ENCODE results near the gene MBD2.

DNA sequence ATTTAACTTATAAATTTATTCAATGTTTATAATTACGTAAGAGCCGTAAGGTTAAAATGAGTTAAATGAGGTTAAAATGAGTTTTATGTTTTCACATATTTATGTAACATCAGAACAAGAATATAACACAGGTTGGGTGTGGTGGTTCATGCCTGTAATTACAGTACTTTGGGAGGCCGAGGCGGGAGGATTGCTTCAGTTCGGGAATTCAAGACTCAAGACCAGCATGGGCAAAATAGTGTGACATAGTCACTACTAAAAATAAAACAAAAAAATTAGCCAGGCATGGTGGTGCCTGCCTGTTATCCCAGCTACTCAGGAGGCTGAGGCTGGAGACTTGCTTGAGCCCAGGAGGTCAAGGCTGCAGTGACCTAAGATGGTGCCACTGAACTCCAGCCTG, 9.3 kb upstream of the MBD2 start:
- no peak for TF ChIP-seq ZNF274 (IDR thresholded peaks at IDR 0.05; ENCODE audit: low read depth, low read length)
- TF ChIP-seq POLR2A (IDR thresholded peaks at IDR 0.05; ENCODE audit: borderline replicate concordance, extremely low read depth, insufficient read depth, insufficient read length), result no peak
- no peak for TF ChIP-seq CEBPB (IDR thresholded peaks at IDR 0.05; ENCODE audit: low read depth)
- TF ChIP-seq, protein P1, sequence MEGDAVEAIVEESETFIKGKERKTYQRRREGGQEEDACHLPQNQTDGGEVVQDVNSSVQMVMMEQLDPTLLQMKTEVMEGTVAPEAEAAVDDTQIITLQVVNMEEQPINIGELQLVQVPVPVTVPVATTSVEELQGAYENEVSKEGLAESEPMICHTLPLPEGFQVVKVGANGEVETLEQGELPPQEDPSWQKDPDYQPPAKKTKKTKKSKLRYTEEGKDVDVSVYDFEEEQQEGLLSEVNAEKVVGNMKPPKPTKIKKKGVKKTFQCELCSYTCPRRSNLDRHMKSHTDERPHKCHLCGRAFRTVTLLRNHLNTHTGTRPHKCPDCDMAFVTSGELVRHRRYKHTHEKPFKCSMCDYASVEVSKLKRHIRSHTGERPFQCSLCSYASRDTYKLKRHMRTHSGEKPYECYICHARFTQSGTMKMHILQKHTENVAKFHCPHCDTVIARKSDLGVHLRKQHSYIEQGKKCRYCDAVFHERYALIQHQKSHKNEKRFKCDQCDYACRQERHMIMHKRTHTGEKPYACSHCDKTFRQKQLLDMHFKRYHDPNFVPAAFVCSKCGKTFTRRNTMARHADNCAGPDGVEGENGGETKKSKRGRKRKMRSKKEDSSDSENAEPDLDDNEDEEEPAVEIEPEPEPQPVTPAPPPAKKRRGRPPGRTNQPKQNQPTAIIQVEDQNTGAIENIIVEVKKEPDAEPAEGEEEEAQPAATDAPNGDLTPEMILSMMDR (IDR thresholded peaks at IDR 0.05 in 2 of 3, conservative IDR thresholded peaks at IDR 0.05 in 1 of 3; ENCODE audit: borderline replicate concordance in 1 of 3, insufficient read depth in 1 of 3, low read depth in 2 of 3, low read length in 2 of 3), result no peak
- no peak for TF ChIP-seq SIN3A (IDR thresholded peaks at IDR 0.05; ENCODE audit: low read depth)
- TF ChIP-seq EZH2 (IDR thresholded peaks at IDR 0.05), result no peak
- no peak for TF ChIP-seq POLR2AphosphoS5 (IDR thresholded peaks at IDR 0.05; ENCODE audit: low read depth, low read length)
- no peak for TF ChIP-seq ZFX (IDR thresholded peaks at IDR 0.05)

Measured in HCT116 (cell line).